GM18517 (cell line): ENCODE measurements around the gene PTK6.
A peak's percentile ranks its signal among the peaks of the same experiment; 100 is the strongest.

Experiments
- ATAC-seq: cut with Tn5 transposase; IDR thresholded peaks from one replicate; pipeline ENCODE4 v1.9.1; 2021; ENCODE audit warnings: mild to moderate bottlenecking, moderate library complexity; ENCODE audit not compliant: unreplicated experiment

PTK6 gene

GRCh38 chr20:63570281-63571086, 33.3 kb upstream of the PTK6 start:
- ATAC-seq, result no peak

GRCh38 chr20:63568986-63569949, 32.1 kb upstream of the PTK6 start:
- ATAC-seq, result no peak

- peak; percentile 8 for ATAC-seq
Measured at GRCh38 chr20:63568170-63568981, 31.2 kb upstream of the PTK6 start.

GRCh38 chr20:63567386-63568169, 30.4 kb upstream of the PTK6 start:
- ATAC-seq, result peak; percentile 65

GRCh38 chr20:63567136-63567385, 29.9 kb upstream of the PTK6 start:
- no peak for ATAC-seq

GRCh38 chr20:63566395-63567135, 29.4 kb upstream of the PTK6 start:
- no peak for ATAC-seq

- no peak for ATAC-seq
Measured at GRCh38 chr20:63565699-63566335, 28.6 kb upstream of the PTK6 start.

- no peak for ATAC-seq
Measured at GRCh38 chr20:63565021-63565698, 28.0 kb upstream of the PTK6 start.

- ATAC-seq, result no peak
Measured at GRCh38 chr20:63564036-63564810, 27.0 kb upstream of the PTK6 start.

GRCh38 chr20:63563225-63563935, 26.2 kb upstream of the PTK6 start:
- no peak for ATAC-seq

- no peak for ATAC-seq
Measured at GRCh38 chr20:63562461-63563224, 25.5 kb upstream of the PTK6 start.

GRCh38 chr20:63561624-63562396, 24.6 kb upstream of the PTK6 start:
- ATAC-seq, result no peak

GRCh38 chr20:63560856-63561609, 23.9 kb upstream of the PTK6 start:
- ATAC-seq, result no peak

- no peak for ATAC-seq
Measured at GRCh38 chr20:63560333-63560805, 23.2 kb upstream of the PTK6 start.
